HK-2 (cell line): Measurements from ENCODE around the gene ABCB8.

Experiments used
- DNase-seq: peaks from one replicate; pipeline ENCODE4 v3.0.0-alpha.2; 2018; ENCODE audit not compliant: unreplicated experiment

Gene ABCB8

GRCh38 chr7:151057506-151057988, 29.3 kb downstream of the ABCB8 start, which contains the start of gene CDK5:
Gene CDK5 (minus strand): TSS chr7:151057897. CDS start chr7:151057848, 49 bp downstream.
- no peak for DNase-seq

- DNase-seq = peak; percentile 98
These were observed 29.9 kb downstream of the ABCB8 start for GRCh38 chr7:151057989-151058780.

GRCh38 chr7:151058781-151059366, 30.6 kb downstream of the ABCB8 start:
- DNase-seq = peak; percentile 41

GRCh38 chr7:151059367-151060112, 31.3 kb downstream of the ABCB8 start, which contains the start of gene SLC4A2:
Gene SLC4A2 (plus strand): TSS chr7:151059589. CDS start chr7:151061988, 2,399 bp downstream.
- peak; percentile 77 for DNase-seq

- DNase-seq = no peak
These were observed 31.8 kb downstream of the ABCB8 start for GRCh38 chr7:151060113-151060415.

- peak; percentile 84 for DNase-seq
These were observed 32.4 kb downstream of the ABCB8 start for GRCh38 chr7:151060416-151061212.

- no peak for DNase-seq
These were observed 33.2 kb downstream of the ABCB8 start for GRCh38 chr7:151061213-151062110.

GRCh38 chr7:151062111-151062398, 33.8 kb downstream of the ABCB8 start:
- no peak for DNase-seq

GRCh38 chr7:151062399-151063211, 34.4 kb downstream of the ABCB8 start:
- peak; percentile 95 for DNase-seq

GRCh38 chr7:151063212-151063561, 34.9 kb downstream of the ABCB8 start:
- no peak for DNase-seq

- DNase-seq = no peak
These were observed 36.2 kb downstream of the ABCB8 start for GRCh38 chr7:151064454-151064853.

GRCh38 chr7:151064993-151065392, 36.7 kb downstream of the ABCB8 start:
- no peak for DNase-seq

- no peak for DNase-seq
These were observed 37.3 kb downstream of the ABCB8 start for GRCh38 chr7:151065516-151065915.

- no peak for DNase-seq
These were observed 38.2 kb downstream of the ABCB8 start for GRCh38 chr7:151066273-151066974.

- no peak for DNase-seq
These were observed 40.0 kb downstream of the ABCB8 start for GRCh38 chr7:151068069-151068773.

- DNase-seq = no peak
These were observed 41.8 kb downstream of the ABCB8 start for GRCh38 chr7:151069841-151070573.

GRCh38 chr7:151070574-151070960, 42.3 kb downstream of the ABCB8 start:
- DNase-seq = no peak
